Nephron progenitor cell (in vitro differentiated cells): ENCODE measurements around the gene ZNF418.
A peak's percentile ranks its signal among the peaks of the same experiment; 100 is the strongest.

Experiments used
- DNase-seq: peaks from one replicate; pipeline ENCODE4 v3.0.0; 2021
- H3K27ac Mint-ChIP-seq: 2 replicates; pipeline ENCODE4 v1.8.0; 2021; ENCODE audit warnings: mild to moderate bottlenecking, moderate library complexity, mixed read lengths
- H3K27me3 Mint-ChIP-seq: 2 replicates; pipeline ENCODE4 v1.8.0; 2021; ENCODE audit warnings: mild to moderate bottlenecking, low read depth, mixed read lengths; ENCODE audit not compliant: poor library complexity
- H3K36me3 Mint-ChIP-seq: 2 replicates; pipeline ENCODE4 v1.8.0; 2021; ENCODE audit warnings: low read depth, mixed read lengths
- H3K4me1 Mint-ChIP-seq: 2 replicates; pipeline ENCODE4 v1.8.0; 2021; ENCODE audit warnings: mixed read lengths
- H3K4me3 Mint-ChIP-seq: 2 replicates; pipeline ENCODE4 v1.8.0; 2021; ENCODE audit warnings: mild to moderate bottlenecking, moderate library complexity, mixed read lengths
- H3K9me3 Mint-ChIP-seq: 2 replicates; pipeline ENCODE4 v1.8.0; 2021; ENCODE audit warnings: mild to moderate bottlenecking, moderate library complexity, mixed read lengths
- TF ChIP-seq, protein P1 (sequence below): fragments of 200-600 bp; sonication (generic); IDR thresholded peaks from 2 replicates; pipeline ENCODE4 v1.5.0; 2021; ENCODE audit warnings: antibody characterized with exemption

The ZNF418 gene

DNA sequence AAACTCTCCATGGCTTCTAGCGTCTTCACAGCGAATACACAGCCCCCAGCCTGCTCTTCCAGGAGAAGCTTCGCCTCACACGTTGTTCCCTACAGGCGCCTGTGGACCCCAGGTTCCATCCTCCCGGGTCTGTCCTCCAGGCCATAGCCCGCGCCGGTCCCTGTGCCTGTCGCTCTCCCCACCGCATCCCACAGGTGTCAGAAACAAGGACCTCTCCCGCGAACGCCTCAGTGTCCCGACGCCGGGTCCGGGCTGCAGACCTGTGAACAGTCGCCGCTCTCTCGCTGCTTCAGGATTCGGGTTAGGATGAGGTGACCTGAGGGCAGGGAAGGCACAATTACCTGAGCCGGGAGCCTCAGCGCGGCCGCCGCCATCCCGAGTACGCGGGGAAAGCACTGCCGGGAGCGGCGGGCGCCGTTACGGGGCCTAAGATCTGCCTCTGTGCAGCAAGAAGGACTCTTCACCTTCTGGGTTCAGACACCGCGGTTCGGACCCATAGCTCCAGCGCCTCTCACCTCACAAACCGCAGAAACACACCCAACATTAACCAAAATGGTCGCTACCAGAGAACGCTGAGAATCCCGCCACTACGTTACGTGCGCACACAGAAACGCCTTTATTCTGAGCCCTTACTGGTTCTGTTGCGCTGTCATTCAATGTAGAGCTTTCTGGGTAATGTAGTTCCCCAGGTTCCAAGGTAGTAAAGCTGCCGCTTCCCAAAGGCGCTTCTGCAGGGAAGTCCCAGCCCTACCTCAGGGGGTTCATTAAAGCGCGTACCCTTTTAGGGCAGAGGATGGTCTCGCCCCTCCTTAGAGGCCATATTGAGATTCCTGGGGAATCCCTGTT is at the start of gene ZNF418:
Gene ZNF418, minus strand, starts transcription at position 583 of the 846 bp plus-strand sequence. CDS start 1,580 bp downstream, outside the sequence.
- H3K27ac Mint-ChIP-seq = peak within 1 kb of the TSS; percentile 96
- DNase-seq = peak; percentile 56
- peak within 1 kb of the TSS; percentile 99 for H3K4me3 Mint-ChIP-seq
- H3K27me3 Mint-ChIP-seq = peaks cover 7% of the 10 kb centered on the region
- H3K36me3 Mint-ChIP-seq = peaks cover 100% of the 10 kb centered on the region
- H3K9me3 Mint-ChIP-seq = peaks cover 100% of the 10 kb centered on the region
- H3K4me1 Mint-ChIP-seq = peaks cover 11% of the 10 kb centered on the region
- TF ChIP-seq, protein P1, sequence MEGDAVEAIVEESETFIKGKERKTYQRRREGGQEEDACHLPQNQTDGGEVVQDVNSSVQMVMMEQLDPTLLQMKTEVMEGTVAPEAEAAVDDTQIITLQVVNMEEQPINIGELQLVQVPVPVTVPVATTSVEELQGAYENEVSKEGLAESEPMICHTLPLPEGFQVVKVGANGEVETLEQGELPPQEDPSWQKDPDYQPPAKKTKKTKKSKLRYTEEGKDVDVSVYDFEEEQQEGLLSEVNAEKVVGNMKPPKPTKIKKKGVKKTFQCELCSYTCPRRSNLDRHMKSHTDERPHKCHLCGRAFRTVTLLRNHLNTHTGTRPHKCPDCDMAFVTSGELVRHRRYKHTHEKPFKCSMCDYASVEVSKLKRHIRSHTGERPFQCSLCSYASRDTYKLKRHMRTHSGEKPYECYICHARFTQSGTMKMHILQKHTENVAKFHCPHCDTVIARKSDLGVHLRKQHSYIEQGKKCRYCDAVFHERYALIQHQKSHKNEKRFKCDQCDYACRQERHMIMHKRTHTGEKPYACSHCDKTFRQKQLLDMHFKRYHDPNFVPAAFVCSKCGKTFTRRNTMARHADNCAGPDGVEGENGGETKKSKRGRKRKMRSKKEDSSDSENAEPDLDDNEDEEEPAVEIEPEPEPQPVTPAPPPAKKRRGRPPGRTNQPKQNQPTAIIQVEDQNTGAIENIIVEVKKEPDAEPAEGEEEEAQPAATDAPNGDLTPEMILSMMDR = no peak

GRCh38 chr19:57978586-57979289 is 43.5 kb upstream of the ZNF418 start:
- H3K4me1 Mint-ChIP-seq = no peaks in the 10 kb centered on the region
- H3K36me3 Mint-ChIP-seq = peaks cover 100% of the 10 kb centered on the region
- peaks cover 3% of the 10 kb centered on the region for H3K27me3 Mint-ChIP-seq
- no peak for DNase-seq
- peaks cover 100% of the 10 kb centered on the region for H3K9me3 Mint-ChIP-seq
- H3K27ac Mint-ChIP-seq = no peak overlapping the region
- H3K4me3 Mint-ChIP-seq = no peak overlapping the region
- TF ChIP-seq, protein P1 = no peak

GRCh38 chr19:57974434-57974833 is 39.2 kb upstream of the ZNF418 start, which contains the start of gene C19orf18:
Gene C19orf18 (minus strand): TSS chr19:57974534. CDS start chr19:57974432, 102 bp downstream.
- H3K36me3 Mint-ChIP-seq = peaks cover 86% of the 10 kb centered on the region
- no peak within 1 kb of the TSS for H3K4me3 Mint-ChIP-seq
- H3K27ac Mint-ChIP-seq = no peak within 1 kb of the TSS
- peaks cover 96% of the 10 kb centered on the region for H3K9me3 Mint-ChIP-seq
- peaks cover 6% of the 10 kb centered on the region for H3K27me3 Mint-ChIP-seq
- TF ChIP-seq, protein P1 = no peak
- no peak for DNase-seq
- H3K4me1 Mint-ChIP-seq = no peaks in the 10 kb centered on the region

- no peak for DNase-seq
- no peaks in the 10 kb centered on the region for H3K4me1 Mint-ChIP-seq
- TF ChIP-seq, protein P1 = no peak
- no peak overlapping the region for H3K4me3 Mint-ChIP-seq
- no peak overlapping the region for H3K27ac Mint-ChIP-seq
- no peaks in the 10 kb centered on the region for H3K27me3 Mint-ChIP-seq
- H3K36me3 Mint-ChIP-seq = peaks cover 32% of the 10 kb centered on the region
- peaks cover 77% of the 10 kb centered on the region for H3K9me3 Mint-ChIP-seq
These were observed 29.6 kb upstream of the ZNF418 start for GRCh38 chr19:57964761-57965160.

DNA sequence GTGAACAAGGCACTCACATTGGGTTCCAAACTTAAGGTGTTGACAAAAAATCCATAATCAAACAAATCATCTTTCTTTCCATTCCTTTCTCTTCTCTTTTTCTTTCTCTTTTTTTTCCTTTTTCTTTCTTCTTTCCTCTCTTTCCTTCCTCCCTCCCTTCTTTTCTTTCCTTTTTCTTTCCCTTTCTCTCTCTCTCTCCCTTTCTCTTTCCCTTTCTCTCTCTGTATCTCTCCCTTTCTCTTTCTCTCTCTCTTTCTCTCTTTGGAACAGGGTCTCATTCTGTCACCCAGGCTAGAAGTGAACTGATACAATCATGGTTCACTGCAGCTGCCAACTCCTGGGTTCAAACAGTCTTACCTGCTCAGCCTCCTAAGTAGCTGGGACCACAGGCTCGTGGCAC is 26.6 kb upstream of the ZNF418 start:
- Mint-ChIP-seq H3K9me3 (peaks cover 80% of the 10 kb centered on the region), H3K27ac (no peak overlapping the region), H3K4me1 (no peaks in the 10 kb centered on the region), H3K4me3 (no peak overlapping the region), H3K36me3 (peaks cover 36% of the 10 kb centered on the region), H3K27me3 (peaks cover 2% of the 10 kb centered on the region)
- TF ChIP-seq, protein P1 = no peak
- DNase-seq = no peak
